Adrenal gland (tissue), 12 donors: ENCODE results near the gene CD44. TPM values are rescaled to one million over a fixed set of nuclear protein-coding genes. Genes with fewer than 3 reads are reported as not detected.

Source experiments
- DNase-seq, 7 donors: peaks; one replicate each; pipeline ENCODE4 v3.0.0-alpha.2; 2019 to 2020
- H3K27ac ChIP-seq, 5 donors: fragments of 200-600 bp; sonication (generic) in 4 of 5; 1 replicate in 3 of 5; 2 replicates in 2 of 5; pipeline versions ENCODE4 v1.5.1 to v1.8.0; 2016 to 2020; ENCODE audit warnings: mild to moderate bottlenecking in 1 of 5
- H3K27me3 ChIP-seq: fragments of 200-600 bp; 2 replicates; pipeline ENCODE4 v1.8.0; 2021
- H3K36me3 ChIP-seq, 2 donors: fragments of 200-600 bp; replicated peaks in 1 of 2; 1 replicate in 1 of 2; 2 replicates in 1 of 2; pipeline versions ENCODE4 v1.5.1 to v1.8.0; 2018 to 2022
- H3K4me1 ChIP-seq, 2 donors: fragments of 200-600 bp; replicated peaks in 1 of 2; 1 replicate in 1 of 2; 2 replicates in 1 of 2; pipeline versions ENCODE4 v1.5.1 to v1.8.0; 2018 to 2021
- H3K4me3 ChIP-seq, 4 donors: fragments of 200-600 bp; sonication (generic) in 3 of 4; one replicate each; pipeline ENCODE4 v1.5.1; 2016 to 2018
- H3K9me3 ChIP-seq, 3 donors: fragments of 200-600 bp; sonication (generic) in 1 of 3; replicated peaks in 1 of 3; 1 replicate in 2 of 3; 2 replicates in 1 of 3; pipeline versions ENCODE4 v1.5.1 to v1.8.0; 2016 to 2021
- POLR2A ChIP-seq, 2 donors: fragments of 450-650 bp; IDR thresholded peaks; one replicate each; pipeline ENCODE4 v1.6.1; 2017; ENCODE audit warnings: antibody characterized with exemption in 2 of 2, mild to moderate bottlenecking in 2 of 2, moderate library complexity in 1 of 2
- WGBS, 4 donors: extraction: QIAGEN DNeasy Blood & Tissue Kit in 2 of 4; methylation state at CpG; one replicate each; pipeline versions ENCODE4 v1.1.5 to v1.1.7; 2013 to 2017; 5-methylcytosine and 5-hydroxymethylcytosine counted together
- intact Hi-C, 2 donors: fragments of 100-400 bp; cut with DNase I; formaldehyde crosslinking; loops; one replicate each; pipeline versions ENCODE4 v1.14.1 to v1.15.0; 2022 to 2023
- polyA plus RNA-seq, 3 donors: library from polyadenylated mRNA; stranded (reverse); fragments of 200-250 nt in 2 of 3; fragments of 350-450 nt in 1 of 3; fragmentation: Illumina TruSeq in 1 of 3; extraction: RNeasy Lipid Tissue Mini Kit (QIAGEN cat#74804) in 1 of 3; gene quantifications; one replicate each; pipeline ENCODE4 v1.2.3, GENCODE V29; 2013 to 2014
- total RNA-seq, 9 donors: library from RNA; depleted of rRNA in 4 of 9; stranded (reverse); fragments of >200 nt in 4 of 9; fragments of 120-200 nt in 1 of 9; fragmentation: NEBNext Ultra II Directional in 1 of 9; extraction: Animal tissue kit (Norgen Biotek cat#: 25700) in 1 of 9; gene quantifications; one replicate each; pipeline versions ENCODE4 v1.1.0 to v1.2.4, GENCODE V29; 2013 to 2023
- TF ChIP-seq, protein P1 (sequence below), 6 experiments: fragments of 450-650 bp in 4 of 6; fragments of 200-600 bp in 2 of 6; sonication (generic) in 1 of 6; IDR thresholded peaks; 1 replicate in 5 of 6; 2 replicates in 1 of 6; pipeline versions ENCODE4 v1.5.1 to v1.8.0; 2016 to 2021; ENCODE audit warnings: antibody characterized with exemption in 6 of 6, mild to moderate bottlenecking in 2 of 6, moderate library complexity in 1 of 6
- donor health status: healthy with polysubstance abuse.
- donor health status: Bipolar disorder and iron deficiency.
- donor health status: DM: yes; HTN: yes; CAD: no.
- donor health status: DM: no; HTN: no; CAD: no.
- donor health status: DM: no; HTN: no; CAD: no.
- donor health status: DM: yes; HTN: yes; CAD: no.

CD44 gene
- total and polyA plus RNA-seq, 12 donors: 10.2 to 110 (median 77.5) TPM

DNA sequence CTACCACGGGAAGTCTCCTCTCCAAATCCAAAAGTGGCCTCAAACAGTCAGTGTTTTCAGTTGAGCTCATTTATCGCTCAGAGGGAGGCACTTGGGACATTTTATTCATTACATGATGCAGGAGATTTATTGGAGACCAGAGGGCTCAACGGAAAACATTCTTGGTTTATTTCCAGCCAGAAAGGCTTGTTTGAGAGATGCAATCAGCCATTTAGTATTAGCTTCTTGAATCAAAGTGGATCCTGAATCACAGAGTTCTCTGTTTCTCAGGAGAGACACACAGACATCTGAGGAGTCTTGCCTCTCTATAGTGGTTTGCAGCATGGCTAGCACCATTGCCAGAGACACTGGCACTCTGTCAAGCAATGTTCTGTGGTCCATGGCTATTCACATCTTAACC is 31.5 kb downstream of the CD44 start:
- no peaks in the 10 kb centered on the region for H3K36me3 ChIP-seq
- H3K4me3 ChIP-seq: no peak overlapping the region
- intact Hi-C loops: no loop called here
- H3K4me1 ChIP-seq: peaks cover 15 to 63% of the 10 kb centered on the region in 2 donors
- 40 to 67% (median 58%) methylated on average over 3 of the region's 3 CpGs for WGBS, 4 donors
- peak overlapping the region in 2 of 5 donors; percentile 33 to 48 for H3K27ac ChIP-seq
- H3K27me3 ChIP-seq: no peaks in the 10 kb centered on the region
- H3K9me3 ChIP-seq: no peaks in the 10 kb centered on the region
- DNase-seq: no peak
- TF ChIP-seq, protein P1, sequence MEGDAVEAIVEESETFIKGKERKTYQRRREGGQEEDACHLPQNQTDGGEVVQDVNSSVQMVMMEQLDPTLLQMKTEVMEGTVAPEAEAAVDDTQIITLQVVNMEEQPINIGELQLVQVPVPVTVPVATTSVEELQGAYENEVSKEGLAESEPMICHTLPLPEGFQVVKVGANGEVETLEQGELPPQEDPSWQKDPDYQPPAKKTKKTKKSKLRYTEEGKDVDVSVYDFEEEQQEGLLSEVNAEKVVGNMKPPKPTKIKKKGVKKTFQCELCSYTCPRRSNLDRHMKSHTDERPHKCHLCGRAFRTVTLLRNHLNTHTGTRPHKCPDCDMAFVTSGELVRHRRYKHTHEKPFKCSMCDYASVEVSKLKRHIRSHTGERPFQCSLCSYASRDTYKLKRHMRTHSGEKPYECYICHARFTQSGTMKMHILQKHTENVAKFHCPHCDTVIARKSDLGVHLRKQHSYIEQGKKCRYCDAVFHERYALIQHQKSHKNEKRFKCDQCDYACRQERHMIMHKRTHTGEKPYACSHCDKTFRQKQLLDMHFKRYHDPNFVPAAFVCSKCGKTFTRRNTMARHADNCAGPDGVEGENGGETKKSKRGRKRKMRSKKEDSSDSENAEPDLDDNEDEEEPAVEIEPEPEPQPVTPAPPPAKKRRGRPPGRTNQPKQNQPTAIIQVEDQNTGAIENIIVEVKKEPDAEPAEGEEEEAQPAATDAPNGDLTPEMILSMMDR (IDR thresholded peaks at IDR 0.05): no peak
- TF ChIP-seq POLR2A (IDR thresholded peaks at IDR 0.05): no peak

DNA sequence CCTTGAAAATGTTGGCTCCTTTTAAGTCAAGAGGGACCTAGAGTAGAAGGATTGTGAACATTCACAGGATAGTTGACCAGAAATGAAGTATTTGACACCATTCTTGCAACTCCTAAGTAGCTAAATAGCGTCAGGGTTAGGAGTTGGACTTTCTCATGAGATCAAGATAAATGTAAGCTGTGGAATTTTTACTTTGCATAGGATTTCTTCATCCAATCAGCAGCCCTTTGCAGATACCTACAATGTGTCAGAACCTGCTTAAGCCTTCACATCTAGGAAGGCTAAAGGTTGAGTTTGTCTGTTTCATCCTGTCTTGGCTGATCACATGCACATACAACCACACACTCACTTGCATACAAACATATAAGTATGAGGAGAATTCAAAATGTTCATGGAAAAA is 32.3 kb downstream of the CD44 start:
- Histone ChIP-seq H3K27ac (no peak overlapping the region), H3K4me1 (peaks cover 15 to 56% of the 10 kb centered on the region in 2 donors), H3K4me3 (no peak overlapping the region)

DNA sequence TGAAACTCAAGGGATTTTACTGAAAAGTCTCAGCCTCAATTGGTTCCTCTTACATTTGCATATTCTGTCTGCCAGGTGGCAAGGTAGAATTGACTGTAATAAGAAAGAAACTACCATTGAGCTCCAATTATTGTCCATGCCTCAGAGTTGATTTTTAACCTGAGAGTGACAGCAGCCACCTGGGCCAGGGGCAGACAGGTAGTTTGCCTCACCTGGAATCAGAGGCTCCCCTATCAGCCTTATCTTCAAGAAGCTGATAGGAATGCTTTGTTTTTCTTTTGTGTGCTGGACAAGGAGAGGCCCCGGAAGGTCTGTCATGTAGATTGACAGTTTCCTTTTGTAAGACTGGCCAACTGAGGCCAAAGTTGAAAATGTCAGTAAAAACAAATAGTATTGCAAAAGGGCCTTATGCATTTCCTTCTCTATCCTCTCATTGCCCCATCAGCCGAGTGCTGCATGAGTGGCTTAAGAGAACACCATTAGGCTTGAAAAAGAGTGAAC is 34.1 kb downstream of the CD44 start:
- TF ChIP-seq, protein P1 (IDR thresholded peaks at IDR 0.05): no peak
- TF ChIP-seq POLR2A (IDR thresholded peaks at IDR 0.05): no peak
- no peak overlapping the region for H3K4me3 ChIP-seq
- H3K4me1 ChIP-seq: peaks cover 6 to 38% of the 10 kb centered on the region in 2 donors
- H3K27ac ChIP-seq: peak overlapping the region in 2 of 5 donors; percentile 50 to 66
- no peaks in the 10 kb centered on the region for H3K9me3 ChIP-seq
- peak in 1 of 7 donors; percentile 29 for DNase-seq
- intact Hi-C loops: no loop called here
- H3K27me3 ChIP-seq: no peaks in the 10 kb centered on the region
- no peaks in the 10 kb centered on the region for H3K36me3 ChIP-seq
- 33 to 64% (median 42%) methylated on average over 2 of the region's 2 CpGs for WGBS, 4 donors

More for the DNA sequence above, 32.3 kb downstream of the CD44 start:
- intact Hi-C loops: no loop called here
- Histone ChIP-seq H3K36me3 (no peaks in the 10 kb centered on the region), H3K9me3 (no peaks in the 10 kb centered on the region), H3K27me3 (no peaks in the 10 kb centered on the region)
- 81 to 94% (median 86%) methylated on average over 1 of the region's 1 CpG for WGBS, 4 donors
- no peak for DNase-seq
- TF ChIP-seq, protein P1 (IDR thresholded peaks at IDR 0.05): no peak
- no peak for TF ChIP-seq POLR2A (IDR thresholded peaks at IDR 0.05)

DNA sequence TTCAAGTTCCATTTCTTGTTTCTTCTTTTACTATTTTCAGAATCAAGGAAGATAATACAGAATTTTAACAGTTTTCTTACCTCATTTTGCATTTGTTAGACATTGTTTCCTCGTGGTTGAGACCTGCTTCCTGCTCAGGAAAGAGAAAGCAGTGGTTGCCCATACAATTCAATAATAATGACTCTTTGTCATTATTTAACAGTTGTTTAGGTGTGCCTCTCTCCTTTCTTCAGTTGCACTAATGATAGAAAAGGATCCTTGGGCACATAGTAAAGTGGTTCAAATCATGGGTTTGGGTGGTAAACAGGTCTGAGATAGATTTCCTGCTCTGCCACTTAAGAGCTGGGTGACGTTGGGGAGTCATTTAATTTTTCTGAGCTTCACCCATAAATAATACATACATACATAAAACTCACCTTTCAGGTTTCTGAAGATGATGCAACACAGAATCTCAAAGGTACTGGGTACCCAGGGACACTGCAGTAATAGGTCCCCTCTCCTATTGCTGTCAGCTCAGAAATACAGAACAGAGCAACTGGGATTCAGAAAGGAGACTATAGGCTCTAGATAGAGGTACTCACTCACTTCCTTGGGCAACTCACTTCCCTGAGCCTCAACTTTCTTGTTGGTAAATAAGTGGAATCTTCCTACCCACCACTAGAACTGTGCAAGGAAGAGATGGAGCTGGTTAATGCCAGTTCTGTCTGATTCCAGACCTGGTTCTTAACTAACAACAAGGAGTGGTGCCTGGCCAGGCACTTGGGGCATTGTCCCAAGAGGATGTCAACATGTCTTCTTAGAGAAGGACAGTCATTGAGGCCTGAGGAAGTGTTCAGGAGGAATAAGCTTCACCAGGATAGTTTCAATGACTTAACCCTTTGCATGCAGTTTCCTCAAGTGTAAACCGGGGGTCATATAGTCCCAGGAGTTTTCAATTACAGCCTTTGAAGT is 34.9 kb downstream of the CD44 start:
- intact Hi-C loops: no loop called here
- Histone ChIP-seq H3K4me1 (peaks cover 6 to 32% of the 10 kb centered on the region in 2 donors), H3K27ac (peak overlapping the region in 2 of 5 donors; percentile 22 to 52), H3K27me3 (no peaks in the 10 kb centered on the region), H3K36me3 (no peaks in the 10 kb centered on the region), H3K9me3 (no peaks in the 10 kb centered on the region), H3K4me3 (no peak overlapping the region)
- no peak for DNase-seq
- WGBS, 4 donors: 66 to 84% (median 78%) methylated on average over 3 of the region's 3 CpGs
- TF ChIP-seq, protein P1 (IDR thresholded peaks at IDR 0.05): no peak
- TF ChIP-seq POLR2A (IDR thresholded peaks at IDR 0.05): no peak
